Type B pancreatic cell (in vitro differentiated cells): Measurements from ENCODE around the gene LRRC17. TPM values are rescaled to one million over a fixed set of nuclear protein-coding genes. Genes with fewer than 3 reads are reported as not detected.
"Not testable (repeated sequence)": the region's sequence is repeated elsewhere in the genome, so short reads cannot be mapped to it uniquely, and the experiment has no call there.

ENCODE experiments used
- DNase-seq: peaks from one replicate; pipeline ENCODE4 v3.0.0; 2021; ENCODE audit warnings: mixed read lengths; ENCODE audit not compliant: unreplicated experiment; ENCODE audit errors: extremely low spot score
- H3K27ac Mint-ChIP-seq: 2 replicates; pipeline ENCODE4 v1.8.0; 2021; ENCODE audit warnings: mild to moderate bottlenecking, mixed read lengths
- H3K27me3 Mint-ChIP-seq: 2 replicates; pipeline ENCODE4 v1.8.0; 2021; ENCODE audit warnings: mixed read lengths
- H3K36me3 Mint-ChIP-seq: 2 replicates; pipeline ENCODE4 v1.8.0; 2021; ENCODE audit warnings: mixed read lengths
- H3K4me1 Mint-ChIP-seq: one replicate; pipeline ENCODE4 v1.8.0; 2021; ENCODE audit warnings: mixed read lengths; ENCODE audit not compliant: unreplicated experiment
- H3K4me3 Mint-ChIP-seq: 2 replicates; pipeline ENCODE4 v1.8.0; 2021; ENCODE audit warnings: mild to moderate bottlenecking, mixed read lengths
- H3K9me3 Mint-ChIP-seq: 2 replicates; pipeline ENCODE4 v1.8.0; 2021; ENCODE audit warnings: mixed read lengths
- CTCF ChIP-seq: fragments of 200-600 bp; sonication (generic); conservative IDR thresholded peaks from 2 replicates; pipeline ENCODE4 v1.5.0; 2021; ENCODE audit warnings: antibody characterized with exemption, mild to moderate bottlenecking
- total RNA-seq: library from RNA; stranded (reverse); gene quantifications from 2 replicates; pipeline ENCODE4 v1.2.1, GENCODE V29; 2021; ENCODE audit warnings: low replicate concordance

Gene LRRC17
- total RNA-seq, 1 donor from 2014 or later: 68.3 TPM

GRCh38 chr7:102967798-102968197 is 55.0 kb downstream of the LRRC17 start:
- Mint-ChIP-seq H3K27ac (no peak overlapping the region), H3K4me1 (no peaks in the 10 kb centered on the region), H3K36me3 (no peaks in the 10 kb centered on the region), H3K4me3 (no peak overlapping the region), H3K27me3 (no peaks in the 10 kb centered on the region), H3K9me3 (no peaks in the 10 kb centered on the region)
- TF ChIP-seq CTCF: no peak
- DNase-seq: no peak

GRCh38 chr7:102973096-102973802 is 60.4 kb downstream of the LRRC17 start:
- Mint-ChIP-seq H3K4me3 (no peak overlapping the region), H3K36me3 (no peaks in the 10 kb centered on the region), H3K9me3 (no peaks in the 10 kb centered on the region), H3K27me3 (no peaks in the 10 kb centered on the region), H3K27ac (no peak overlapping the region), H3K4me1 (no peaks in the 10 kb centered on the region)
- no peak for TF ChIP-seq CTCF
- no peak for DNase-seq

GRCh38 chr7:102974366-102975236 is 61.8 kb downstream of the LRRC17 start:
- H3K27ac Mint-ChIP-seq: no peak overlapping the region
- no peaks in the 10 kb centered on the region for H3K4me1 Mint-ChIP-seq
- no peaks in the 10 kb centered on the region for H3K9me3 Mint-ChIP-seq
- H3K4me3 Mint-ChIP-seq: no peak overlapping the region
- no peak for DNase-seq
- no peak for TF ChIP-seq CTCF
- H3K36me3 Mint-ChIP-seq: no peaks in the 10 kb centered on the region
- H3K27me3 Mint-ChIP-seq: no peaks in the 10 kb centered on the region

- Mint-ChIP-seq H3K27ac (no peak overlapping the region), H3K9me3 (no peaks in the 10 kb centered on the region), H3K4me3 (no peak overlapping the region), H3K27me3 (no peaks in the 10 kb centered on the region), H3K36me3 (no peaks in the 10 kb centered on the region), H3K4me1 (no peaks in the 10 kb centered on the region)
- no peak for TF ChIP-seq CTCF
- DNase-seq: no peak
Observed at GRCh38 chr7:102975854-102976253, 63.1 kb downstream of the LRRC17 start.

GRCh38 chr7:102976493-102976892 is 63.7 kb downstream of the LRRC17 start:
- H3K9me3 Mint-ChIP-seq: no peaks in the 10 kb centered on the region
- no peaks in the 10 kb centered on the region for H3K27me3 Mint-ChIP-seq
- H3K4me3 Mint-ChIP-seq: no peak overlapping the region
- no peak for DNase-seq
- no peaks in the 10 kb centered on the region for H3K4me1 Mint-ChIP-seq
- no peak overlapping the region for H3K27ac Mint-ChIP-seq
- no peaks in the 10 kb centered on the region for H3K36me3 Mint-ChIP-seq
- no peak for TF ChIP-seq CTCF

GRCh38 chr7:102977586-102977985 is 64.8 kb downstream of the LRRC17 start:
- H3K27ac Mint-ChIP-seq, H3K36me3 Mint-ChIP-seq, H3K4me1 Mint-ChIP-seq, H3K9me3 Mint-ChIP-seq, DNase-seq, H3K4me3 Mint-ChIP-seq, H3K27me3 Mint-ChIP-seq: not testable (repeated sequence)
